8988T (cell line): ENCODE data around the gene DCTN5.
"Not testable (repeated sequence)": the region's sequence is repeated elsewhere in the genome, so short reads cannot be mapped to it uniquely, and the experiment has no call there.

ENCODE experiments used
- DNase-seq: peaks from one replicate; pipeline ENCODE4 v3.0.0; 2011

The DCTN5 gene

DNA sequence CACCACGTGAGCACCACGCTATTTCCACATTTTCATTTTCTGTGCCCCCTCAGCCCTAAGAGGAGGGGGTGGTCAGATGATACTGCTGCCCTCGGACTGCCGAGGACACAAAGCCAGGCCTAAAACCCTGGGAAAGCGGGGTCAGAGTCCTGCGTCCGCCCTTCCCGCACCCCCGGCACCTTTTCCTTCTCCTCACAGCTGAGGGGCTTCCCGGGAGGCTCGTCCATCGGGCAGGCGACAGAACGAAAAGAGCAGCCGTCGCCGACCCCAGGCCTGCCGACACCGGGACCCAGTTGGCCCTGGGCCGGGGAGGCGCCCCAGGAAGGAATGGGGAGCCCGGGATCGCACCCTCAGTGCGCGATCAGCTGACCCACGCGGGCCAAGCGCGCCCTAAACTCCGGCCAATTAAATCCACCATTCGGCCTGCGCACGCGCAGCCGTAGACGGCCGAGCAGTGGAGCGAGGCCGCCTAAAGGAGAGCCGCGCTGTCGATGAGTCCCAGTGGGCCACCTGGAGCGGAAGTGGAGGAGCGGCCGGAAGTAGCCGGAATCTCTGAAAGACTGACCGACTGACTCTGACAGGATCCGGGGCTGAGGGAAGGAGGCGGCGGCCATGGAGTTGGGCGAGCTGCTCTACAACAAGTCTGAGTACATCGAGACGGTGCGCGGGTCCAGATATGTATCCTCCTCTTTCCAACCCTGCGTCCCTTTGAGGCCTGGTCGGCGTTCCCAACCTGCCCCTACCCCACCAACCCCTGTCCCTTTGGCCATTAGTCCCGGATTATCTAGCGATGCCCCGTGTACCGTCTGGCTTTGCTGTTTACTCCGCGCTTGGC, at the start of gene DCTN5, which contains the start of gene PALB2:
Gene DCTN5 (plus strand): TSS at position 536 of the 835 bp plus-strand sequence. CDS start 77 bp downstream, at position 613.
Gene PALB2 (minus strand): TSS at position 380 of the 835 bp plus-strand sequence. CDS start 153 bp downstream, at position 227.
- DNase-seq = peak; percentile 69

DNA sequence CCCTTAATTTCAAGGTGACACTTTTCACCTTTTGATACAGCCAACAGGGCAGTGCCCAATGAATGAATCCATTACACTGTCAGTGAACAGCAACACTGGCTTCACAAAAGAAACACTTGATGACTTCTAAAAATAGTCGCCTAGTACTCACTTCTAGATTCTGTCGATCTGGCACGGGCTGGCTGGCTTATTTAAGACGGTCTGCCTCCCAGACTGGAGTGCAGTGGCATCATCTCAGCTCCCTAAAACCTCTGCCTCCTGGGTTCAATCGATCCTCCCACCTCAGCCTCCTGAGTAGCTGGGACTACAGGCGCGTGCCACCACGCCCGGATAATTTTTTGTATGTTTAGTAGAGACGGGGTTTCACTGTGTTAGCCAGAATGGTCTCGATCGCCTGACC, 47.1 kb upstream of the DCTN5 start:
- DNase-seq = no peak

DNA sequence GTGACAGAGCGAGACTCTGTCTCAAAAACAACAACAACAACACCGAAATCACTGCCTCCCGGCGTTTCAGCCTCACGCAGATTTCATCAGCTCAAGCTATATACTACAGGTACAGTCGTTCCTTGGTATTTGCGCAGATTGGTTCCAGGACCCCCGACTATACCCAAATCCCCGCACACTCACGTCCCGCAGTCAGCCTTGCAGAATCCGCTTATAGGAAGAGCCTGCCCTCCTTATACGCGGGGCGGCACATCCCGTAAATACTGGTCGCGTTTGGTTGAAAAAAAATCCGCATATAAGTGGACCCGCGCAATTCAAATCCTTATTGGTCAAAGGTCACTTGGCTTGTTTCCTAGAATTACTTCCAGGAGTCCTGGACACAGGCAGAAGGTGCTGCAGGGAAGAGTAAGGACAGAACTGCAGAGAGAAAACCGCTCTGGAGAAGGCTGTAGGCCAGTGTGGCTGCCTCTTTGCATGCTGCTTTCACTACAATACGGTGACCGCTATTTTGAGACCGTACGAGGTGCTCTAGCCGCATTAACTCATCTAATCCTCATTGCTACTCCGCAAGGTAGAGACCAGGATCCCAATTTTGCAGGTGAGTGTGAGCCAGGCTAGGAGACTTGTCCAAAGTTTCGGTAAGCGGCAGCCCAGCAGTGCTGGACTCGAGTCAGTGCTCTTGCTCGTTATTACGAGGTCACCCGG, 45.9 kb upstream of the DCTN5 start:
- no peak for DNase-seq

DNA sequence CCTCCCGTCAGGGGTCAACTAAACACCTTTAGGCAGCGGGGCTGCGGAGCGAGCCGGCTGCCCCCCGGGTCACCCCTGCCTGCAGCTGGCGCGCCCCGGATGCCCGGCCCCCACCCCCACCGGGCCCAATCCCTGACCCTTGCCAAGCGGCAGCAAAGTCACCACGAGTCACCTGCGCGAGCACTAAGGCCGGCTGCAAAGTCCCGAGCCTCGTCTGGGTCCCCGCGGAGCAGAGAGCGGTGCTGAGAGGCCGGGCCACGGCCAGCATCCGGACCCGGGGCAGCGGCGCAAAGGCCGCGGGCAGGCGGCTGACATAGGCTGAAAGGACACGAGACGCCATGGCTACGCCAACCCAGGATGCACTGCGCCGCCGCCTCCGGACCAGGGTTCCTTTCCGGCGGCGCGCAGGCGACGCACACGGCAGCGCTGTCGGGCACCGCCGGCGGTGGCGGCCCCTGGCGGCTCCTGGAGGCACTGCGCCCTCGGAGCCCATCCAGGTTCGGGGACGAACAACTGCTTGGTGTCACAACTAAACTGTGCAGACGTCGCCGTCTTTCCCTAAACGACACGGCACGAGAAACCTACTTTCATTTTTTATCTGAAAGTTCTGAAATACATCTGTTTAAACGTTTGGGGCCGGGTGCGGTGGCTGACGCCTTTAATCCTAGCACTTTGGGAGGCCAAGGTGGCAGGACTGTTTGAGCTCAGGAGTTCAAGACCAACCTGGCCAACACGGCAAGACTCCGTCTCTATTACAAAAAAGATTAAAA, 45.1 kb upstream of the DCTN5 start, which contains the start of gene NDUFAB1:
Gene NDUFAB1 (minus strand): TSS at position 366 of the 770 bp plus-strand sequence. CDS start 26 bp downstream, at position 340.
- DNase-seq = peak; percentile 59

DNA sequence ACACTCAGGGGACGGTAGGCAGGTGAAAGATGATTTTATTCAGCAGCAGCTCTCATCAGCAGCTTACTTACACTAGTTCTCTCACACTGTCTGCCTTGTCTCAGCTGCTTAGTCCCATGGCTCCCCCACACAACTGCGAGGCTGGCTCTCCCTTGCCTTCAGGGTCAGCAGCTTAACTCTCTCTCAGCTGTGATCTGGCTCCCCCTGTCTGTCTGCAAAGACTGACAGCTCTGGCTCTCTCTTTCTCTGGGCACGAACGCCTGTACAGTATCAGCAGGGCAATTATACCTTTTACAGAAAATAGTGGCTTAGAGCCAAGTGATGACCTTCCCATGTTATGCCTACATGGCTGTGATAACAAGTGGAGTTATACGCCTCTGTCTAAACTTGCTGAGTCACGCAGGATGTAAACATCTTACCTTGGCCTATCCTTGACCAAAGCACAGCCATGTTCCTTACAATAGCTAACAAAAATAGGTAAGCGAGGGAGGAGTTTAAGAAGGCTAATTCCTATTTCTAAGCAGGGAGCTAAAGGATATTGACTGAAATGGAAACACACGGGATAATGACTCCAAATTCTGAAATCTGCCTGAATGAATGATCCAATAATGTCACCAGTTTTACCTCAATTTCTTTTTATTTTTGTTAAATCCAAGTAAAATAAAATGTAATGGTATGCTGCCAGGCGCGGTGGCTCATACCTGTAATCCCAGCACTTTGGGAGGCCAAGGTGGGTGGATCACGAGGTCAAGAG, 44.1 kb upstream of the DCTN5 start:
- no peak for DNase-seq

DNA sequence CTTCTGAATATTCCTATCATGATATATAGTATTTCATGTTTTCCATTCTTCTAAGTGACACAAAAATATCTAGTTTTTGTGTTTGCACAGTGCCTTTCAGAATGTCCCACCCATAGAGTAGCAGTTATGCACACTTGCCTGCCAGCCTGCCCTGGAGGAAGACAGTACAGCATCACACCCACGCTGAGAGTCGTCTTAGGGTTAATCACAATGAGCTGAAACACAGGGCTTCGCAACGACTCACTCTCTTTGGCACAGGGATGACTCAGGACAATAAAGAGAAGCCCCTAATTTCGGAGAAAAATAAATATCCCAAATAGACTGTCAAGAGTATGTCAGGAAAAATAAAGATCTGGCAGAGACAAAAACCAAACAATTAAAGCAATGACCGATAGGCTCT, 33.5 kb upstream of the DCTN5 start:
- no peak for DNase-seq

DNA sequence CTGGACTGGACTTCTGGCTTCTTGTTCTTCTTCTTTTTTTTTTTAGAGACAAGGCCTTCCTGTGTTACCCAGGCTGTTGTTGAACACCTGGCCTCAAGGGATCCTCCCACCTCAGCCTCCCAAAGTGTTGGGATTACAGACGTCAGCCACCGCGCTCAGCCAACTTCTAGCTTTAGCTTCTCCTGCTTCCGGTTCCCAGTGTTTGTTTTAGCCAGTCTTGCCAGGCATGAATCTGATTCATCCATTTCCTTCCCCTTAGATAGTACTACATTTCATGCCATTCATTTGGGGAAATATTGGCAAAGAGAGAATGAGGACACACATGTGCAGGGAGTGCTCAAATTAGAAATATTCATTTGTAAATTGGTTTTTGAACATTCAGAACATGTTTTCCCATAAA, 33.1 kb upstream of the DCTN5 start:
- DNase-seq = no peak

DNA sequence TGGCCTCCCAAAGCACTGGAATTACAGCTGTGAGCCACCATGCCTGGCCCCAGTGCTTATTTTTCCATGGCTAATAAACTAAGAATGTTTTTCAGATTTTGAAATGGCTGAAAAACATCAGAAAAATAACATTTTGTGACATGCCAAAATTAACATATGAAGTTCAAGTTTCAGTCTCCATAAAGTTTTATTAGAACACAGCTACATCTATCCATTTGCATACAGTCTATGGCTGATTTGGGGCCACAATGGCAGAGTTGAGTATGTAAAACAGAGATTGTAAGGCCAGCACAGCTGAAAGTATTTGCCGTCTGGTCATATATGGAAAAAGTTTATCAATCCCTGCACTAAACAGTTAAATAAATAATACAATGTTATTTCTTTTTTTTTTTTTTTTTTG, 31.3 kb upstream of the DCTN5 start:
- no peak for DNase-seq

DNA sequence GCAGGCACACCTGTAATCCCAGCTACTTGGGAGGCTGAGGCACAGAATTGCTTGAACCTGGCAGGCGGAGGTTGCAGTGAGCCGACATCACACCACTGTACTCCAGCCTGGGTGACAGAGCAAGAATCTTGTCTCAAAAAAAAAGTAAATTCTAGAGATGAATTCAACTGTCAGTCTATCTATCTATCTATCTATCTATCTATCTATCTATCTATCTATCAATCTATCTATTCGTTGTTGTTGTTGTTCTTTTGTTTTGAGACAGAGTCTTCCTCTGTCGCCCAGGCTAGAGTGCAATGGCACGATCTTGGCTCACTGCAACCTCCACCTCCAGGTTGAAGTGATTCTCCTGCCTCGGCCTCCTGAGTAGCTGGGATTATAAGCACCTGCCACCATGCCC, 30.4 kb upstream of the DCTN5 start:
- not testable (repeated sequence) for DNase-seq

DNA sequence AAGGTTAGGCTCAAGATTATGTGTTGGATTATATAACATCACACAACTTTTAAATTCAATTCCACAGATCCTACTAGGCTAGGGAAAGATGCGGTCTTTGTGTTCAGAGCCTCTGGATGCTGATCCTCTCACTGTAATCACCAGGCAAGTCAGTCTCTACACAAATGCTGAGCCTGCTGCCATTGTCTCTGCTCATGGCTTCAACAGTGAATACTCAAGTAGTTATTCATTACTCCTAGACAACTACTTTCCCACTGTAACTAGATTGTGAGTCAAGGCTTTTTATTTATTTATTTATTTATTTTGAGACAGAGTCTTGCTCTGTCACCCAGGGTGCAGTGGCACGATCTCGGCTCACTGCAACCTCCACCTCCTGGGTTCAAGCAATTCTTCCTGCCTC, 29.3 kb upstream of the DCTN5 start:
- DNase-seq = no peak

DNA sequence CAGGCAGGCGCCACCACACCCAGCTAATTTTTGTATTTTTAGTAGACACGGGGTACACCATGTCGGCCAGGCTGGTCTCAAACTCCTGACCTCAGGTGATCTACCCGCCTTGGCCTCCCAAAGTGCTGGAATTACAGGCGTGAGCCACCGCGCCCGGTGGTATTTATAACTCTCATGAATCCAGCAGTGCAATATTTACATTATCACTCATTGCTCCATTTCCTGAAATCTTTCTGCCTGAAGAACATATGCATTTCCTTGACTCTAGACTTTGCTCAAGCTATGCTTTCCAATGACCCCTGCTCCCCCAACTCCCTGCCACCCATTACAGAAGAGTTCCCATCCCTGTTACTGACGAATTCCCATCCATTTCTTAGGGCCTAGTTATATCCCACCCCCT, 25.5 kb upstream of the DCTN5 start:
- DNase-seq = no peak

DNA sequence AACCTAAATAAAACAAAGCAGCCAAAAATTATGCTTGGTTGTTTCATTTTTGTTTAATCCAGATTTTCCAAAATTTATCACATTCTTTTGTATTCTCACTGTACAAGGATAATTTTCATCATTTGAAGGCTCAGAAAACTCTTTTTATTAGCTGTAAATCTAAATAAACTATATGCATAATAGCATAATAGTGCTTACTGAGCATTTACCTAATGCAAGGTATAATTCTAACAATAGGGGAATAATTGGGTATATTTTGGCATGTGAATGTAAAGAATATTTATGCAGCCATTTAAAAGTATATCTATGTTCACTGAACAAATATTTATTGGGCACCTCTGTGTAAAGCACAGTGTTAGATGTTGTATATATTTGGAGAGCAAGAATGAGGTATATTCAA, 17.2 kb upstream of the DCTN5 start:
- no peak for DNase-seq

DNA sequence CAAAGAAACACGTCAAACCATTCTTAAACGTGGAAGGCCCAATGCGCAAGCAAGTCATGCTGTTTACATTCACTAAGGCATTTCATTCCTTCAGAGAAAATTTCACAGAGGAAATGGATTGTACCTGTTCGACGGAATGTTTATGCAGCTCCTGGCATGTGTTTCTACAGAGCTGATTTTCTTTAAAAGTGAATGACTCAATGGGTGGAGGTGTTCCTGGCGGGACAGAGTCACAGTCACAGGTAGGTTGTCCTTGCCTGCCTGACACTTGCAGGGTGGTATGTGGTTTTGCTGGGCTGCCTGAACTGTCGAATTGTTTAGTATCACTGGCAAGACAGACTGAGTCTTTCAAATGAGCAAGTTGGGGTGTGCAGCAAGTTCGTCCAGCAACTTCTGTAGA, 11.8 kb upstream of the DCTN5 start:
- DNase-seq = no peak

DNA sequence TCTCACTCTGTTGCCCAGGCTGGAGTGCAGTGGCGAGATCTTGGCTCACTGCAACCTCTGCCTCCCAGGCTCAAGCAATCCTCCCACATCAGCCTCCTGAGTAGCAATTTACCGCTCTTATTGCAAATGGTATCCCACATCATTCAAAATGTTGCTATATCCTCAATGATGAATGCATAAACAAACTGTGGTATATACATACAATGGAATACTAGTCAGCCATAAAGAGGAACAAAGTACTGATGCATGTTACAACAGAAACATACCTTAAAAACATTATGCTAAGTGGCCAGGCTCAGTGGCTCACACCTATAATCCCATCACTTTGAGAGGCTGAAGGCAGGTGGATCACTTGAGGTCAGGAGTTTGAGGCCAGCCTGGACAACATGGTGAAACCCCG, 9.4 kb upstream of the DCTN5 start:
- DNase-seq = not testable (repeated sequence)

DNA sequence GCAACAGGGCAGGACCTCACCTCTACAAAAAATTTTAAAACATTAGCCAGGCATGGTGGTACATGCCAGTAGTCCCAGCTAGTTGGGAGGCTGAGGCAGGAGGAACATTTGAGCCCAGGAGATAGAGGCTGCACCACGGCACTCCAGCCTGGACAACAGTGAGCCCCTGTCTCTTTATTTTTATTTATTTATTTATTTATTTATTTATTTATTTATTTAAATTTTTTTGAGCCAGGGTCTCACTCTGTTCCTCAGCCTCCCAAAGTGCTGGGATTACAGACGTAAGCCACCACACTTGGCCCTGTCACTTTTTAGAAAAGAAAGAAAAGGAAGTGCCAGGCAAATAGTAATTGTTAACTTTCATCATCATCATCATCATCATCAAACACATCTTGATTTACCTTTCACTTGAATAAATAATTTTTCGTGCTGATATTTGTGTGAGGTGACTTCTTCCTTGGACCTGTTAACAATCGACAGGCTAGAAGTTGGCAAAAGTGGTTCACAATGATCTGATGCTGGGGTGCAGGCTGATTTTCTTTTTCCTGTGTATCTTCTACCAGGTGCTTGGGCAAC, 6.7 kb upstream of the DCTN5 start:
- no peak for DNase-seq

DNA sequence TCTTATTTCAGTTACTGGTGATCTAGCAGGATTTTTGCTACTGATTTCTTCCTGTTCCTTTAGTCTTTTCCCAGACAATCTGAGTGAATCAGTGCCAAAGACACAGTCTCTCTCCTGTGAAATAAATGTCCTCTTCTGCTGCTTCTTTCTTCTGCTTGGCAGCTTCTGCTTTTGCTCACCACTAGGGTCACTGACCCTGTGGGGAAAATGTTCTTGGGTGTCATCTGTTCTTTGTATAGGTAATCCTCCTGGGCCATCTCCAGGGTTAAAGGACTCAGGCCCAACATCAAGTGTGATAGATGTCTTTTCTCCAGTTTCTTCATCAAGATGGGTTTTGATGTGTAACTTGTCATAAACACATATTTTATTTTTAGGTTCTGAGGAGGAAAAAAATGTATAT, 5.3 kb upstream of the DCTN5 start:
- DNase-seq = no peak

DNA sequence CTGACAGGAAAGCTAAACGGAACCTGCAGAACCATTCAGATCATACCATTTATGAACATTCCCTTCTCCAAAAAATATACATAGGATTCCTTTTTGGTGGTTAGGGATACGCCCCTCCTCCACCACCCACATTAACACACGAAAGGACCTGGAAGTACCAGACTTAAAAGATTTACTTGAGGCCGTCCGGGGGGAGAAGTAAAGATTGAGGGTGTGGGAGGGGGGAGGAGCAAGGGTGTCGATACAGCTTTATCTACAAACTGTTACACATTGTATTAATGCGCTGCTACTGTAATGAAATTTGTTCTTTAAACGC, 693 bp upstream of the DCTN5 start:
- DNase-seq = no peak

DNA sequence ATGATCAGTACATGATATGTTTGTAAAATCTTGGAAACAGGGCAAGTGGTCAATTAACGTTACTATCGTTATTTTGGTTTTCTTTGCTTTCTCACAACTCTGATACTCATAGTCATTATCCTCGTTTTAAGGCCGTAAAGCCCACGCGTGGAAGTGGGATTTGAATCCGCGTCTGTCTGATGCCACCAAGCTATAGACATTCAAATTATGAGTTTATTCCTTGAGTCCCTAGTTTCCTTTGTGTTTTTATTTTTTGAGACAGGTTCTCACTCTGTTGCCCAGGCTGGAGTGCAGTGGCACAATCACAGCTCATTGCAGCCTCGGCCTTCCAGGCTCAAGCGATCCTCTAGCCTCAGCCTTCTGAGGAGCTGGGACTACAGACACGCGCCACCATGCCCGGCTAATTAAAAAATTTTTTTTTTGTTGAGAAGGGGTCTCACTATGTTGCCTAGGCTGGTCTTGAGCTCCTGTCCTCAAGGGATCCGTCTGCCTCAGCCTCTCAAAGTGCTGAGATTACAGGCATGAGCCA, 1.0 kb downstream of the DCTN5 start:
- DNase-seq = no peak

DNA sequence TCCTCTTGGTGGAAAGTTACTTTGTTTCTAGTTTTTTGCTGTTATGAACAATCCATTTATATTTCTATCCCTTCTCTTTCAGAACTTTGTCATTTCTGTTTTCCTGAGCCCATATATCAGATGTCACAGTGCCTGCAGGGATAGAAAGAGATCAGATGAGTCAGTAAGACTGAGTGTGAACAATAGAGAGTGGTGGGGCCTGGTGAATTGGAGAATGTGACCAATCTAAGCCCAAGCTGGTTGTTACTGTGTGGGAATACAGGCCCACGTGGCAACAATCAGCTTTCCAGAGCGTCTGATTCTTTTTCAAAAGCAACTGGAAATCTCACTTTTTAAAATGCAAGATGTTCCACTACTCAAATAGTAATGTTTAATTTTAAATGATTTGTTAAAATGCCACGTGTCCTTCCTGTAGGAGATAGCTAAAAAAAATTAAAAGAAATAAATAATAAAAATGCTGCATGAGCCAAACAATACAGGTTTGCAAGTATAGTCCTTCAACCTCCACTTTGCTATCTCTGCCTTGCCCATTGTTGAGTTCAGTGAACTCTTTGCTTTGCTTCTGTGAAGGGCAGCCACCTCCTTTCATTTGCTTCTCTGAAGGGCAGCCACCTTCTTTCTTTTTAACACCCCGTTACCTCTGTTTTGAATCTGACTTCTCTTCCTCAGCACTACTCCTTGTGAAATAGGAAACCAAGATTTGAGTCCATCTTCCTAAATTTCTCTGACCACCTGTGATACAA, 9.6 kb downstream of the DCTN5 start:
- DNase-seq = no peak

DNA sequence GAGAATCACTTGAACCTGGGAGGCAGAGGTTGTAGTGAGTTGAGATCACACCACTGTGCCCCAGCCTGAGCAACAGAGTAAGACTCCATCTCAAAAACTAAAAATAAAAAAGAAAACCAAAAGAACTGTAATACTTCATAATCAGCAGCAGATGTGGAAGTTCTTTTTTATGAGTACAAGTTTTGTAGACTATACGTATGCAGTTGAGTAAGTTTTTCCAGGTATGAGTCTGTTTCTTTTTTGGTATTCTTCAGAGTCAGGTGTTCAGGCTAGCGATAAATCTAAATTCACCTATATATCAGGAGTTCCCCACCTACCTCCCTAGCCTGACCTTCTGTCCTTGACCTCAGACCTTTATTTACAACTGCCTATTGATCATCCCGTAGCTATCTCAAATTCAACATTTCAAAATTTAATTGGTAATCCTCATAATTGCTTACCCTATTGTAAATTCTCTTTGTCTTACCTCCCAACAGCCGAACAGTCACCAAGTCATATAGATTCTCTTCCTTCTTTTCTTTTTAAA, 10.7 kb downstream of the DCTN5 start:
- DNase-seq = no peak

DNA sequence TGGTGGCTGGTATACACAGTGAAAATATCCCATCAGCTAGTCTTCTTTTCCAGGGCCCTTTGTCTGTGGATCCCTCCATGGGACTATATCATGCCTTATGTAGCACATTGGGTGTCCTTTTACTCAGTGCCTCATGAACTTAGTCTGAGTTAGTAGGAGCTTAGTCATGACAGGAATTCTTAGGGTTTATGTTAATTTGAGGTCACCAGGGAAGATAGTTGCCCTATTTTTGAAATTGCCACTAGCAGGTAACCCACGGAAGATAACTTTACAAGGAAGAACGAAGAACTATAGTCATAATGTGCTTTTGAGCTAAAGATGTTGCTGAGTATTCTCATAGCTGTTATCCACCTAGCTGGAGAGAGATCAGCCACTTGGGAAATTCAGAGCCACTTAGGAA, 22.7 kb downstream of the DCTN5 start:
- no peak for DNase-seq
